ENCODE measurements around the gene SORCS1.

SORCS1 gene

GRCh38 chr10:106816318-106817085 is 348.0 kb downstream of the SORCS1 start:
- DNase-seq (ENCODE audit: low read depth): no peak

GRCh38 chr10:106815427-106816043 is 349.0 kb downstream of the SORCS1 start:
- no peak for DNase-seq (ENCODE audit: low read depth)

- no peak for DNase-seq (ENCODE audit: low read depth)
These were observed 359.4 kb downstream of the SORCS1 start for GRCh38 chr10:106804992-106805582.

GRCh38 chr10:106802949-106803348 is 361.6 kb downstream of the SORCS1 start:
- no peak for DNase-seq (ENCODE audit: low read depth)

GRCh38 chr10:106799776-106800175 is 364.7 kb downstream of the SORCS1 start:
- DNase-seq (ENCODE audit: low read depth): no peak

GRCh38 chr10:106795619-106796018 is 368.9 kb downstream of the SORCS1 start:
- DNase-seq (ENCODE audit: low read depth): no peak

GRCh38 chr10:106793617-106794016 is 370.9 kb downstream of the SORCS1 start:
- no peak for DNase-seq (ENCODE audit: low read depth)

- DNase-seq (ENCODE audit: low read depth): no peak
These were observed 374.9 kb downstream of the SORCS1 start for GRCh38 chr10:106789623-106790022.

GRCh38 chr10:106788982-106789381 is 375.5 kb downstream of the SORCS1 start:
- no peak for DNase-seq (ENCODE audit: low read depth)

GRCh38 chr10:106785528-106785927 is 379.0 kb downstream of the SORCS1 start:
- no peak for DNase-seq (ENCODE audit: low read depth)

- DNase-seq (ENCODE audit: low read depth): no peak
These were observed 383.9 kb downstream of the SORCS1 start for GRCh38 chr10:106780632-106781031.

- DNase-seq (ENCODE audit: low read depth): no peak
These were observed 386.7 kb downstream of the SORCS1 start for GRCh38 chr10:106777841-106778240.

GRCh38 chr10:106775127-106775526 is 389.4 kb downstream of the SORCS1 start:
- DNase-seq (ENCODE audit: low read depth): no peak

GRCh38 chr10:106772957-106773356 is 391.5 kb downstream of the SORCS1 start:
- no peak for DNase-seq (ENCODE audit: low read depth)

- DNase-seq (ENCODE audit: low read depth): no peak
These were observed 393.4 kb downstream of the SORCS1 start for GRCh38 chr10:106771154-106771553.

GRCh38 chr10:106768204-106768603 is 396.3 kb downstream of the SORCS1 start:
- no peak for DNase-seq (ENCODE audit: low read depth)

GRCh38 chr10:106765928-106766327 is 398.6 kb downstream of the SORCS1 start:
- DNase-seq (ENCODE audit: low read depth): no peak

GRCh38 chr10:106765241-106765754 is 399.2 kb downstream of the SORCS1 start:
- no peak for DNase-seq (ENCODE audit: low read depth)

- DNase-seq (ENCODE audit: low read depth): no peak
These were observed 400.1 kb downstream of the SORCS1 start for GRCh38 chr10:106764360-106764759.

GRCh38 chr10:106761906-106762305 is 402.6 kb downstream of the SORCS1 start:
- no peak for DNase-seq (ENCODE audit: low read depth)

- no peak for DNase-seq (ENCODE audit: low read depth)
These were observed 407.0 kb downstream of the SORCS1 start for GRCh38 chr10:106757521-106757920.

- DNase-seq (ENCODE audit: low read depth): no peak
These were observed 413.4 kb downstream of the SORCS1 start for GRCh38 chr10:106751091-106751490.

- no peak for DNase-seq (ENCODE audit: low read depth)
These were observed 417.6 kb downstream of the SORCS1 start for GRCh38 chr10:106746868-106747267.
